Keratinocyte (primary cell): ENCODE data around the gene HERC5. TPM values are rescaled to one million over a fixed set of nuclear protein-coding genes. Genes with fewer than 3 reads are reported as not detected.

Experiments
- DNase-seq: peaks from one replicate; pipeline ENCODE4 v3.0.0-alpha.2; 2011; ENCODE audit warnings: low read depth, missing footprints, low spot score
- FAIRE-seq: peaks from 2 replicates; lab custom pipeline; 2011; peaks lifted over from hg19 to GRCh38; lab: Jason Lieb, UNC
- H2AFZ ChIP-seq: 2 replicates; pipeline ENCODE4 v1.6.0; 2012; ENCODE audit warnings: low read length, control low read depth, inconsistent platforms; ENCODE audit not compliant: control insufficient read depth
- H3K27ac ChIP-seq: 2 replicates; pipeline ENCODE4 v1.5.1; 2011; ENCODE audit warnings: low read length; ENCODE audit not compliant: control insufficient read depth, insufficient read depth
- H3K27me3 ChIP-seq: 3 replicates; pipeline ENCODE4 v1.6.0; 2011; ENCODE audit warnings: low read length; ENCODE audit not compliant: control insufficient read depth, insufficient read depth; ENCODE audit errors: extremely low read depth
- H3K36me3 ChIP-seq, 2 experiments: 2 replicates in 1 of 2; 3 replicates in 1 of 2; pipeline ENCODE4 v1.5.1; 2011; ENCODE audit warnings: low read length in 2 of 2, mild to moderate bottlenecking in 1 of 2; ENCODE audit not compliant: control insufficient read depth in 2 of 2, insufficient read depth in 2 of 2; ENCODE audit errors: extremely low read depth in 1 of 2
- H3K4me1 ChIP-seq: 3 replicates; pipeline ENCODE4 v1.5.1; 2011; ENCODE audit warnings: low read length; ENCODE audit not compliant: control insufficient read depth, insufficient read depth; ENCODE audit errors: extremely low read depth
- H3K4me2 ChIP-seq: 3 replicates; pipeline ENCODE4 v1.6.0; 2011; ENCODE audit warnings: low read depth, low read length; ENCODE audit not compliant: control insufficient read depth, insufficient read depth; ENCODE audit errors: extremely low read depth
- H3K4me3 ChIP-seq, 3 experiments: fragments of 200-600 bp in 1 of 3; sonication (generic) in 1 of 3; 2 replicates in 2 of 3; 3 replicates in 1 of 3; pipeline ENCODE4 v1.5.1; 2011 to 2016; ENCODE audit warnings: low read length in 3 of 3, mild to moderate bottlenecking in 3 of 3, control low read depth in 2 of 3, inconsistent platforms in 1 of 3, low read depth in 1 of 3, mixed read lengths in 1 of 3, mixed run types in 1 of 3, moderate library complexity in 1 of 3; ENCODE audit not compliant: control insufficient read depth in 2 of 3, insufficient read depth in 2 of 3; ENCODE audit errors: extremely low read depth in 1 of 3
- H3K79me2 ChIP-seq: 2 replicates; pipeline ENCODE4 v1.6.0; 2012; ENCODE audit warnings: low read length; ENCODE audit not compliant: control insufficient read depth, insufficient read depth
- H3K9ac ChIP-seq: 3 replicates; pipeline ENCODE4 v1.6.0; 2011; ENCODE audit warnings: low read length; ENCODE audit not compliant: control insufficient read depth, insufficient read depth; ENCODE audit errors: extremely low read depth
- H3K9me1 ChIP-seq: 3 replicates; pipeline ENCODE4 v1.6.0; 2011; ENCODE audit warnings: low read length; ENCODE audit not compliant: control insufficient read depth, insufficient read depth; ENCODE audit errors: extremely low read depth
- H3K9me3 ChIP-seq: 2 replicates; pipeline ENCODE4 v1.5.1; 2012; ENCODE audit warnings: low read depth, low read length; ENCODE audit not compliant: control insufficient read depth
- H4K20me1 ChIP-seq: 3 replicates; pipeline ENCODE4 v1.6.0; 2011; ENCODE audit warnings: low read length; ENCODE audit not compliant: control insufficient read depth, insufficient read depth; ENCODE audit errors: extremely low read depth
- CTCF ChIP-seq, 3 experiments: IDR thresholded peaks in 1 of 3; conservative IDR thresholded peaks in 1 of 3; optimal IDR thresholded peaks in 1 of 3; 2 replicates in 2 of 3; 3 replicates in 1 of 3; pipeline versions ENCODE3 to v1.5.1; 2011; ENCODE audit warnings: low read length in 3 of 3, mild to moderate bottlenecking in 3 of 3, moderate library complexity in 2 of 3, control low read depth in 1 of 3, inconsistent platforms in 1 of 3; ENCODE audit not compliant: insufficient read depth in 2 of 3; ENCODE audit errors: extremely low read depth in 1 of 3
- EZH2 ChIP-seq: IDR thresholded peaks from one replicate; pipeline ENCODE4 v1.6.1; 2012; ENCODE audit warnings: inconsistent platforms, mild to moderate bottlenecking, low read length, moderate library complexity
- dilution Hi-C: fragments of 300-500 bp; cut with MboI; formaldehyde crosslinking; loops from one replicate; pipeline ENCODE4 v1.7.0; 2020; ENCODE audit warnings: low sequenced_read_pairs; ENCODE audit not compliant: extremely low pct_ligation_motif_present
- polyA plus RNA-seq, 5 experiments: library from polyadenylated mRNA; depleted of rRNA in 3 of 5; stranded (reverse) in 3 of 5; stranded (forward) in 1 of 5; unstranded in 1 of 5; fragments of >200 nt; gene quantifications; 1 replicate in 1 of 5; 2 replicates in 3 of 5; 3 replicates in 1 of 5; pipeline versions ENCODE4 v1.2.1 to v1.2.3, GENCODE V29; 2011 to 2012; ENCODE audit warnings: missing spikeins in 2 of 5, low read depth in 1 of 5, low replicate concordance in 1 of 5

HERC5 gene
- polyA plus RNA-seq, 1 donor (not counting 4 experiments of a cell fraction or from before 2014, with no cell fraction given): 3.4 TPM

GRCh38 chr4:88549815-88550214 lies 92.9 kb downstream of the HERC5 start:
- FAIRE-seq: no peak
- no peaks in the 10 kb centered on the region for H4K20me1 ChIP-seq
- dilution Hi-C loops: no loop called here

More at GRCh38 chr4:88549815-88550214, 92.9 kb downstream of the HERC5 start:
- Histone ChIP-seq H3K4me2 (no peak overlapping the region), H3K9ac (no peak overlapping the region), H3K4me3 (no peak overlapping the region), H3K27me3 (no peaks in the 10 kb centered on the region), H3K79me2 (no peaks in the 10 kb centered on the region), H3K36me3 (no peaks in the 10 kb centered on the region), H3K9me3 (no peaks in the 10 kb centered on the region), H3K9me1 (no peaks in the 10 kb centered on the region), H3K27ac (no peak overlapping the region), H2AFZ (no peak overlapping the region), H3K4me1 (no peaks in the 10 kb centered on the region)
- no peak for DNase-seq
- TF ChIP-seq CTCF (optimal IDR thresholded peaks at IDR 0.05 in 1 of 3, IDR thresholded peaks at IDR 0.05 in 1 of 3, conservative IDR thresholded peaks at IDR 0.05 in 1 of 3; ENCODE audit: extremely low read depth in 1 of 3, insufficient read depth in 2 of 3, low read length in 3 of 3): no peak
- TF ChIP-seq EZH2: no peak

Other genes starting within 250 kb of the HERC5 start
- 7.3 to 9.8 TPM (median 8.9 TPM) in 3 replicates for gene PPM1K, start 172.6 kb upstream of the HERC5 start, polyA plus RNA-seq
- 33.9 to 36.0 TPM (median 34.1 TPM) in 3 replicates for gene HERC6, start 78.3 kb upstream of the HERC5 start, polyA plus RNA-seq
- 55.4 to 95.6 TPM (median 71.5 TPM) in 3 replicates for gene PYURF, start 66.7 kb downstream of the HERC5 start, polyA plus RNA-seq
- gene HERC3, start 135.4 kb downstream of the HERC5 start, polyA plus RNA-seq: 24.8 to 26.6 TPM (median 26.3 TPM) in 3 replicates
- gene NAP1L5, start 240.7 kb downstream of the HERC5 start, polyA plus RNA-seq: 0.89 to 1.8 TPM (median 1.0 TPM) in 3 replicates